Ishikawa (cell line): ENCODE results near the gene ZDHHC8.

Experiments used
- CEBPB ChIP-seq: IDR thresholded peaks from 2 replicates; pipeline ENCODE4 v1.6.1; 2012
- CREB1 ChIP-seq: IDR thresholded peaks from 2 replicates; pipeline ENCODE4 v1.6.1; 2012; ENCODE audit warnings: low read depth
- EGR1 ChIP-seq: IDR thresholded peaks from 2 replicates; pipeline ENCODE4 v1.6.1; 2012
- EP300 ChIP-seq: IDR thresholded peaks from 2 replicates; pipeline ENCODE4 v1.6.1; 2012; ENCODE audit warnings: borderline replicate concordance
- FOXM1 ChIP-seq: IDR thresholded peaks from 2 replicates; pipeline ENCODE4 v1.6.1; 2012; ENCODE audit warnings: low read depth, borderline replicate concordance
- MAX ChIP-seq: IDR thresholded peaks from 2 replicates; pipeline ENCODE4 v1.6.1; 2012
- NFIC ChIP-seq: IDR thresholded peaks from 2 replicates; pipeline ENCODE4 v1.6.1; 2012
- RAD21 ChIP-seq: IDR thresholded peaks from 2 replicates; pipeline ENCODE4 v1.6.1; 2012; ENCODE audit warnings: low read depth
- TAF1 ChIP-seq: IDR thresholded peaks from 2 replicates; pipeline ENCODE4 v1.6.1; 2012; ENCODE audit warnings: low read depth, mild to moderate bottlenecking
- TCF12 ChIP-seq: IDR thresholded peaks from 2 replicates; pipeline ENCODE4 v1.6.1; 2012; ENCODE audit warnings: low read depth
- TEAD4 ChIP-seq: IDR thresholded peaks from 2 replicates; pipeline ENCODE4 v1.6.1; 2012
- USF1 ChIP-seq: IDR thresholded peaks from 2 replicates; pipeline ENCODE4 v1.6.1; 2012
- YY1 ChIP-seq: IDR thresholded peaks from 2 replicates; pipeline ENCODE4 v1.6.1; 2012; ENCODE audit warnings: low read depth
- ZBTB7A ChIP-seq: IDR thresholded peaks from 2 replicates; pipeline ENCODE4 v1.6.1; 2012; ENCODE audit warnings: low read depth
- TF ChIP-seq, protein P1 (sequence below): IDR thresholded peaks from 2 replicates; pipeline ENCODE4 v1.6.1; 2012; ENCODE audit warnings: low read depth, mild to moderate bottlenecking

The ZDHHC8 gene

GRCh38 chr22:20089977-20090729 is 41.5 kb upstream of the ZDHHC8 start:
- TF ChIP-seq EGR1 (no peak), TCF12 (no peak), USF1 (no peak), ZBTB7A (no peak), EP300 (no peak), TAF1 (no peak), RAD21 (no peak), FOXM1 (no peak)

DNA sequence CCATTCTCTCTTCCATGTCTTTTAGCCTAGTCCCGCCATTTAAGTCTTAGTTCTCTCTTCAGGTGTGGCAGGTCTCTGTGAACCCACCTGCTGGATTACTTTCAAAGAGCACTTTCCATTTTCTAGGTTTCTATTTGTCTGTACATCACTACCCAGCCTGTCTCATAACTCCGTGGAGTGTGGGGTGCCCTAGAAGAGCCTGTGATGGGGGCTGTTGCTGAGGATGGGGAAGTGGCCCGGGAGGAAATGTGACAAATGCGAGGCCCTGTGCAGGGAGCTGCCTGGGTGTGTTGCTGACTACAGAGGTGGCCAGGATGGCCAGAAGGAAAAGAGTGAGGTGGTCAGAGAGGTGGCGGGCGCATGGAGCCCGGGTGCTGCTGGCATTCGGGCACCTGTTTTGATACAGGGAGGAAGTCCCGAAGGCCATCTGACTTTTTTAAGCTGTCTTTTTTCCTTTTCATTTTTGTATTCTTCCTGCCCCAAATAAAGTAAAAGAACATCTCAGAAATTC is 40.8 kb upstream of the ZDHHC8 start:
- TF ChIP-seq EP300 (no peak), FOXM1 (no peak), TEAD4 (no peak), YY1 (no peak), CREB1 (no peak), USF1 (no peak), MAX (no peak), NFIC (no peak), ZBTB7A (no peak)
- TF ChIP-seq, protein P1, sequence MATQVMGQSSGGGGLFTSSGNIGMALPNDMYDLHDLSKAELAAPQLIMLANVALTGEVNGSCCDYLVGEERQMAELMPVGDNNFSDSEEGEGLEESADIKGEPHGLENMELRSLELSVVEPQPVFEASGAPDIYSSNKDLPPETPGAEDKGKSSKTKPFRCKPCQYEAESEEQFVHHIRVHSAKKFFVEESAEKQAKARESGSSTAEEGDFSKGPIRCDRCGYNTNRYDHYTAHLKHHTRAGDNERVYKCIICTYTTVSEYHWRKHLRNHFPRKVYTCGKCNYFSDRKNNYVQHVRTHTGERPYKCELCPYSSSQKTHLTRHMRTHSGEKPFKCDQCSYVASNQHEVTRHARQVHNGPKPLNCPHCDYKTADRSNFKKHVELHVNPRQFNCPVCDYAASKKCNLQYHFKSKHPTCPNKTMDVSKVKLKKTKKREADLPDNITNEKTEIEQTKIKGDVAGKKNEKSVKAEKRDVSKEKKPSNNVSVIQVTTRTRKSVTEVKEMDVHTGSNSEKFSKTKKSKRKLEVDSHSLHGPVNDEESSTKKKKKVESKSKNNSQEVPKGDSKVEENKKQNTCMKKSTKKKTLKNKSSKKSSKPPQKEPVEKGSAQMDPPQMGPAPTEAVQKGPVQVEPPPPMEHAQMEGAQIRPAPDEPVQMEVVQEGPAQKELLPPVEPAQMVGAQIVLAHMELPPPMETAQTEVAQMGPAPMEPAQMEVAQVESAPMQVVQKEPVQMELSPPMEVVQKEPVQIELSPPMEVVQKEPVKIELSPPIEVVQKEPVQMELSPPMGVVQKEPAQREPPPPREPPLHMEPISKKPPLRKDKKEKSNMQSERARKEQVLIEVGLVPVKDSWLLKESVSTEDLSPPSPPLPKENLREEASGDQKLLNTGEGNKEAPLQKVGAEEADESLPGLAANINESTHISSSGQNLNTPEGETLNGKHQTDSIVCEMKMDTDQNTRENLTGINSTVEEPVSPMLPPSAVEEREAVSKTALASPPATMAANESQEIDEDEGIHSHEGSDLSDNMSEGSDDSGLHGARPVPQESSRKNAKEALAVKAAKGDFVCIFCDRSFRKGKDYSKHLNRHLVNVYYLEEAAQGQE, result no peak

- TF ChIP-seq CEBPB (no peak), CREB1 (no peak), FOXM1 (no peak), NFIC (no peak), USF1 (no peak), EP300 (no peak), TCF12 (no peak), RAD21 (no peak)
Observed at GRCh38 chr22:20091690-20092476, 39.7 kb upstream of the ZDHHC8 start.

DNA sequence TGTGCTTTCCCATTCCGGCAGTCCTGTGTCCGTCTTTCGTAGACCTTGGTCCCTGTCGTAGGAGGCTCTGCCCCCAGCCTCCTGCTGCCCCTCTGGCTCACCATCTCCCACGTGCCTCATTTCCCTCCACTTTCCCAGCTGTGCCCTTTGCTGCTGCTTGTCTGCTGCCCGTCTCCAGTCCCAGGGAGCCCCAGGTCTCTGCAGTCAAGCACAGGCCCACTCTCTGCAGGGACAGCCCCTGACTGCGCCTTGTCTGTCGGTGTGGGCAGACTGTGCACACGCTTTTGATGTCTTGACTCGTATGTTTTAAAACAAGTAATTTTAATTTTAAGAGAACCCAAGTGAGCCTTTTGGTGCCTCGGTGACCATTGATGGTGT is 39.1 kb upstream of the ZDHHC8 start:
- TF ChIP-seq TCF12, result no peak
- TF ChIP-seq ZBTB7A, result no peak
- no peak for TF ChIP-seq CEBPB
- TF ChIP-seq NFIC, result no peak
- no peak for TF ChIP-seq RAD21
- no peak for TF ChIP-seq TEAD4
- no peak for TF ChIP-seq EGR1
- no peak for TF ChIP-seq TAF1
- TF ChIP-seq FOXM1, result no peak
- no peak for TF ChIP-seq CREB1
- TF ChIP-seq, protein P1, result no peak
- no peak for TF ChIP-seq EP300
- no peak for TF ChIP-seq YY1
- no peak for TF ChIP-seq MAX
- TF ChIP-seq USF1, result no peak
